Pons (tissue), 1 donor: ENCODE data around the gene DRC3.
A peak's percentile ranks its signal among the peaks of the same experiment; 100 is the strongest.
"Not testable (repeated sequence)": the region's sequence is repeated elsewhere in the genome, so short reads cannot be mapped to it uniquely, and the experiment has no call there.

Experiments used
- DNase-seq: peaks from one replicate; pipeline ENCODE4 v3.0.0-alpha.2; 2016; ENCODE audit warnings: low spot score

The DRC3 gene

DNA sequence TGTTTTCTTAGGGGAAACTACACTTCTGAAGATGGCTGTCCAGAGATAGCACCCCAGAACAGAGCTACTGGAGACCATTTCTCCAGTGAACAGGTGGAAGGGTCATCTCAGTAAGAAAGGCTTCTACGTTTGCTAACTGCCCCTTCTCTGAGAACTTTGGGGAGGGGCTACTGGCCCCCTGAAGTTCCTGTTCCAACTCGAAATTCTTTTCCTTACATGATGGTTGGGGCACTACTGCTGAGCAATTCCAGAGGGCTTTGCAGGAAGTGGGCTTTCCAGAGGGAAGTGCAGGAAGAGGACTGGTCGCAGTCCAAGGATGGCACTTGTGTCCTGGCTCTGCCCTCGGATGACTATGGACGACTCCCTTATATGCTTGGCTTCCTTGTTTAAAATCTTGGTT, 31.6 kb upstream of the DRC3 start:
- no peak for DNase-seq

DNA sequence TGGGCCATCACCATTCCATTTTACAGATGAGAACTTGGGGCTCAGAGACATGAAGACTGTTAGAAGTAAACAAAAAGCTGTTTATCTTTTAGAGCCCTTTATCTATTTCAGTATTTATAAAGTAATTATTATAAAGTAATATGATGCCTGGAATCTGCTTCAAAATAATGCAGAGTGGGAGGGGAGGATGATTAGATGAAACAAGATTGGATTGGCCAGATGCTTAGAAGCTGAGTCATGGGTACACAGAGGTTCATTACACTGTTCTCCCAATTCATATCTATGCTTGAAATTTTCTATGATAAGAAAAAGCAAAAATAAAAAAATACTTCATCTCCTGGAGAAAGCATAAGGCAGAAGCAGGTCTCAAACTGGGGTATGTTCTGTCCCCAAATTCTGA, 29.8 kb upstream of the DRC3 start:
- no peak for DNase-seq

DNA sequence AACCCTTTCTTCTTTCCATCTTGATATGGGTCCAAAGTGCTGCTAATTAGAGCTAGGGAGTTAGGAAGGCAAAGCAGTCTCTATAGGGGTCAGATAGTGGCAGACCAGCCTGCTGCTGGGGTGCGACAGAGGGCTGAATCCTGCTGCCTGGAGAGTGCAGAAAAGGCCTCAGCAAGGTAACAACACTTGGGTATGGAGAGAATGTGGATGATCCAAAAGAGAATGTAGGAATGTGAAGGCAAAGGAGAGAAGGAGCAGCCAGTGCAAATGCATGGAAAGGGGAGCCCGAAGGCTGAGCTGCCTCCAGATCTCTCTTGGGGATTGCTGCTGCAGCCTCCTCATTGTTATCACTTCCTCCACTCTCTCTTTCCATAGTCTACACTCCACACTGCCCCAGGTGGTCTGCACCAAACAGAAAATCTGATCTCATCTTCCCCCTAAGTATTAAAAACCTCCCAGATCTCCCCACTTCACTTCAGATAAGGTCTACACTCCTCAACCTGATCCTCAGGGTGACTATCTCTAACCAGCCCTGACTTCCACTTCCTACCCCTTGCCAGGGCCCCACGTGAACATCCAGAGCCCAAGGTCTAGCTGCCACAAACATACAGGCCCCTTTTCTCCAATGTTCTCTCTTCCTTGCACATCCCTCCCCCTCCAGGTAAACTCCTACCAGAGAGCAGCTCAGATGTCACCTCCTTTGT, 29.2 kb upstream of the DRC3 start:
- no peak for DNase-seq

DNA sequence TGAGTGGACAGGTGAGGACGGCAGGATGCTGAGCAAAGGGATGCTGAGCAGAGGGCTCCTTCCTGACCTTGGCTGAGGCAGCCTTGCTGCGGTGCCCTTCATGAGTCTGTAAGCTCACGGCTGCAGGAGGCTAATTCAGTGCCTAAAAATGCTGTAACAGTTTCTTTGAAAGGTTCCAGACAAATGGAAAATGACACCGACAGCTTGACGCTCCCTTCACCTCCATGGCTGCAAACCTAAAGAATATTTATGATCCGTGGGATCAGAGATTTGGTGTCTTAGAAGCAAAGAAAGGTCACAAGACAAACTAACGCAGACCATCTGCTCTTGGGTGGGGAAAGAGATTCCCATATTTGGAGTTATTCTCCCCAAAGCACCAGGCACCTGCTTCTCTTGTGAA, 28.4 kb upstream of the DRC3 start:
- DNase-seq, result no peak

DNA sequence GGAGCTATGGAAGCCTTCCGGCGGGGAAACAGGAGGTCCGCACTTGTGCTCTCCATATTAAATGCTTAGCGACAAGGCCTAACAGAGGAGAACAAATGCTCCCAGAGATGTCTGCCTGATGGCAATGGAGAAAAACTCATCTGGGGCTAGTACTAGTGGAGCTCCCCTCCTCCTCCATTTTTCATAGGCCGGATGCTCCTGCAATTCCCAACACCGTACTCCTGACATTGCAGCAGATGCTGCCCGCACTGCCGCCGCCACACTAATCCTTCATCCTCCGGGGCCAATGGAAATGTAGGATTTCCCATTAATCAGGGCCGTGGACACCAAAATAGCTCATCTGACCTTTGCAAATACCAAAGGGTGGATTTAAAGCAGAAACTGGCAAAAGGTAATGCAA, 27.9 kb upstream of the DRC3 start:
- no peak for DNase-seq

DNA sequence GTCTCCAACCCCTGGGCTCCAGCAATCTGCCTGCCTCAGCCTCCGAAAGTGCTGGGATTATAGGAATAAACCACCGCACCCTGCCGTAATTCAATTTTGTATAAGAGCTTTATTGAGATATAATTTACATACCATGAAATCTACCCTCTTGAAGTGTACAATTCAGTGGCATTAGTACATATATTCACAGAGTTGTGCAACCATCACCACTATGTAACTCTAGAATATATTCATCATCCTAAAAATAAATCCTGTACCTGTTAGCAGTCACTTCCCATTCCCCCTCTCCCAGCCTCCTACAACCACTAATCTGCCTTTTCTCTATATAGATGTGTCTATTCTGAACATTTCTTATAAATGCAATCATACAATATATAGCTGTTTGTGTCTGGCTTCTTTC, 26.6 kb upstream of the DRC3 start:
- DNase-seq, result no peak

DNA sequence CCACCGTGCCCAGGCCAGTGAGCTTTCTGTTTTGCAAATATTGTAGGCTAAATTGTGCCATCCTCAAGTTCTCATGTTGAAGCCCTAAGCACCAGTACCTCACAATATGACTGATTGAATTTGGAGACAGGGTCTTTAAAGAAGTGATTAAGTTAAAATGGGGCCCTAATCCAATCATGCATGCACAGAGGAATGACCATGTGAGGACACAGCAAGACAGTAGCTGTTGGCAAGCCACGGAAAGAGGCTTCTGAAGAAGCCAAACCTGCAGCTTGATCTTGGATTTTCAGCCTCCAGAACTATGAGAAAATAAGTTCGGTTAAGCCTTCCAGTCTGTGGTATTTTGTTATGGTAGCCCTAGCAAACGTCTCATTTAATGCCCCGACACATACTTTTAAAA, 25.4 kb upstream of the DRC3 start:
- no peak for DNase-seq

DNA sequence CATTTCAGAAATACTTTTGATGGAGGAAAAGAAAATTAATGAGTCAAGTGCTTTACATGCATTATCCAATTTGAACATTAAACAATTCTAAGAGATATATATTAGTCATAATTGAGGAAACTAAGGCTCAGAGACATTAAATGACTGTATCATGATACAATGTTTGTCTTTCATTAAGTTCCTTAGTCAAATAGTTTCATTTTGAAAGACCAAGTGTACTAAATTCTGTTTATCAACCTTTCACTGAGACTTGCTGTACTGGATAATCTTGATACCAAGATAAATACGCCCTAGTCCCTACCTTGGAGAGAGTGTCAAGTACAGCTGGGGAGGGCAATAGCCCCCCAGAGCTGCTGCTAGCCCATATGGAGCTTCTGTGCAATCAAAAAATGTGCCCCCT, 24.7 kb upstream of the DRC3 start:
- no peak for DNase-seq

DNA sequence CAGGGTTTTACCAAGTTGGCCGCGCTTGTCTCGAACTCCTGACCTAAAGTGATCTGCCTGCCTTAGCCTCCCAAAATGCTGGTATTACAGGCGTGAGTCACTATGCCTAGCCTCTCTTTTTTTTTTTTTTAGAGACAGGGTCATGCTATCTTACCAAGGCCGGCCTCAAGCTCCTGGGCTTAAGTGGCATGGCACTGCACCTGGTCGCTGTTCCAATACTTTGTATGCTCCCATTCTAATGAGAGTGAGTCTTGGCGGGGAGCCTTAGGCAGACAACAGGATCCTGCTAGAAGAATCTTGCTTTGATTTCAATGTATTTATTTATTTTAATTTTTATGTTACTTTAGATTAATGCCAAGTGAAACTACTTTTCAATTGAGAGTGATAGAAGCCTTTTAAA, 22.3 kb upstream of the DRC3 start:
- no peak for DNase-seq

DNA sequence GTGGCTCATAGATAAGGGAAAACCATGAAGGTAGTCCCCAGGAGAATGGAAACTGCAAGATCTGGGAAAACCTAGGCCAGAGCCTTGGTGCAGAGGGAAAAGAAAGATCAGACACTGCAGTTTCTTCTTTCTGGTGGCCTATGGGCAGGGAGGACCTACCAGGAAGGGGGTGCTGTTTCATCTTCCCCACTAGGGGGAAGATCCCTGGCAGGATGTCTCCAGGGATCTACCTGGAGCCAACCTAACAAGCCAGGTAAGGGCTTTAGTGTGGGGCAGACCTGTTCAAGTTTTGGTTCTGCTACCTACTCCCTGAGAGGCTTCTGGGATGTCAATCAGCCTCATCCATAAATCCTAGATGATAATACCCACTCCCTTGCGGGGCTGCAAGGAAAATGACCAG, 21.9 kb upstream of the DRC3 start:
- no peak for DNase-seq

DNA sequence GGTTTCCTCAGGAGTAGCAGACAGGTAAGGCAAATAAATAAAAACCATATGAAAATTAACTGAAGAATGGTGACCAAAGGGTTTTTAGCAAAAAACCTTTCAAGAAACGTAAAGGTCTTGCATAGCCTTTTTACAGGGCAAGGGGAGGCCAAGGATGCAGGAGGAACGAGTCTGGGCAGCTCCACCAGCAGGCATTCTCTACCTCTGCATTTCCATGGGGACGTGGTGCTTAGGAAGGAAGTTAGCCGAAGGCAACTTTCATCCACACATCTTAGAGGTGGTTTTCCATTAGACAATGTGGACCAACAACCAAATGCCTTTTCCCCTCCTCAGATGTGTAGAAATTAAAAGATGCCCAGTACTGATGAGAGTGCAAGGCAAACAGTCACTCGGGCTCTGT, 21.1 kb upstream of the DRC3 start:
- no peak for DNase-seq

DNA sequence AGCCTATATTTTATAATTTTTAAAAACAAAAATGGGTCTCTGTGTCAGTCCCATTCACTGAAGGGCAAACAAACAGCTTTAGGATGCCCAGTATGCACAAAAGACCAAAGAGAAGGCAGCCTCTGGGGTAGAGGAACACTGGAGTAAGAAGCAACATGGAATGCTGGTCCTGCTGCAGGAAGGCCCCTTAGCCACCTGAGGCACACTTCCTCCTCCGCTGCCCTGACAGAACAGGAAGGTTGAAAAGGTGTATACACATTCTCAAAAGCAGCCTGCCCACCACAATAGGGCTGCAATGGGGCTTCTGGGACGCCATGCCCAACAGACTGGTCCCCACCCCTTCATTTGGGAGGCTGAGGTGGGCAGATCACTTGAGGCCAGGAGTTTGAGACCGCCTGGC, 20.0 kb upstream of the DRC3 start:
- DNase-seq, result no peak

DNA sequence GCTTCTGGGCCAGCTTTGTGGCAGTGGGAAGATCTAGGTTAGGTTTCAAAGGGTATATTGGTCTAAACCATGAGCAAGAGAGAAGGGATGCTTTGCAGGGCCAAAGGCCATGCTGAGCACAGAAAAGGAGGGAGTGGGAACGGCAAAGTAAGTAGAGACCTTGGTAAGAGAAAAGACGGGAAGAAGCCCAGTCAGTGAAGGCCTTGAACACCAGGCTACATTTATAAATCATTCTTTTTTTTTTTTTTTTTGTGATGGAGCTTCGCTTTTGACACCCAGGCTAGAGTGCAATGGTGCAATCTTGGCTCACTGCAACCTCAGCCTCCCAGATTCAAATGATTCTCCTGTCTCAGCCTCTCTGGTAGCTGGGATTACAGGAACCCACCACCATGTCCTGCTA, 18.6 kb upstream of the DRC3 start:
- no peak for DNase-seq

DNA sequence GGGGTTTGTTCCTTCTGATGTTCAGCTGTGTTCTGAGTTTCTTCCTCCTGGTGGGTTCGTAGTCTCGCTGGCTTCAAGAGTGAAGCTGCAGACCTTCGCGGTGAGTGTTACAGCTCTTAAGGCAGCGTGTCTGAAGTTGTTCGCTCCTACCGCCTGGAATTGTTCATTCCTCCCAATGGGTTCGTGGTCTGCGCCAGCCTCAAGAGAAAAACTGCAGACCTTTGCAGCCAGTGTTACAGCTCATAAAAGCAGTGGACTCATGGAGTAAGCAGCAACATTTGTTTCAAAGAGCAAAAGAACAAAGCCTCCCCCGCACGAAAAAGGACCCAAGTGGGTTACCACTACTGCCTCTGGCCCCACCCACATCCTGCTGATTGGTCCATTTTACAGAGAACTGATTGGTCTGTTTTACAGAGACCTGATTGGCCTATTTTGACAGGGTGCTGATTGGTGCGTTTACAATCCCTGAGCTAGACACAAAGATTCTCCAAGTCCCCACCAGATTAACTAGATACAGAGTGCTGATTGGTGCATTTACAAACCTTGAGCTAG, 16.8 kb upstream of the DRC3 start:
- DNase-seq, result not testable (repeated sequence)

DNA sequence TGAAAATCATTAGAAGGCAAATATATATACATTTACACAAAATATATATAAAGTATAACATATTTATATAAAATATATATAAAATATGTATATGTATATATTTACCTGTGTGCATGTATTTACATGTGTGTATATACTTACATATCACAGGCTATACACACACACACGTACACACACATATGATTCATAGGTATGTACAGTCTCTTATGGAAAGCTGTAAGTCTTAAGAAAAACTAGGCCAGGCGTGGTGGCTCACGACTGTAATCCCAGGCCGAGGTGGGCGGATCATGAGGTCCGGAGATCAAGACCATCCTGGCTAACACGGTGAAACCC, 15.1 kb upstream of the DRC3 start:
- no peak for DNase-seq

DNA sequence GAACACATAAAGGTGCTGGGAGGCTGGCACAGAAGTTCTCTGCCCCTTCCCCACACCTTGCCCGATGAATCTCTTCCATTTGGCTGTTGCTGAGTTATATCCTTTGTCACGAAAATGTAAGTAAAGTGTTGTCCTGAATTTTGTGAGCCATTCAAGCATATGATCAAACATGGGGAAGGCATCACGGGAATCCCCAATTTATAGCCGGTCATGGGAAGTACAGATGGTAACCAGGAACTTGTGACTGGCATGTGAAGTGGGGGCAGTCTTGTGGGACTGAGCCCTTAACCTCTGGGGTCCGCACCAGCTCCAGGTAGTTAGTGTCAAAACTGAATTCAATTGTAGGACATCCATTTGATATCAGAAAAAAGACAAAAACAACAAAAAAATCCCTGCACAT, 13.7 kb upstream of the DRC3 start:
- no peak for DNase-seq

DNA sequence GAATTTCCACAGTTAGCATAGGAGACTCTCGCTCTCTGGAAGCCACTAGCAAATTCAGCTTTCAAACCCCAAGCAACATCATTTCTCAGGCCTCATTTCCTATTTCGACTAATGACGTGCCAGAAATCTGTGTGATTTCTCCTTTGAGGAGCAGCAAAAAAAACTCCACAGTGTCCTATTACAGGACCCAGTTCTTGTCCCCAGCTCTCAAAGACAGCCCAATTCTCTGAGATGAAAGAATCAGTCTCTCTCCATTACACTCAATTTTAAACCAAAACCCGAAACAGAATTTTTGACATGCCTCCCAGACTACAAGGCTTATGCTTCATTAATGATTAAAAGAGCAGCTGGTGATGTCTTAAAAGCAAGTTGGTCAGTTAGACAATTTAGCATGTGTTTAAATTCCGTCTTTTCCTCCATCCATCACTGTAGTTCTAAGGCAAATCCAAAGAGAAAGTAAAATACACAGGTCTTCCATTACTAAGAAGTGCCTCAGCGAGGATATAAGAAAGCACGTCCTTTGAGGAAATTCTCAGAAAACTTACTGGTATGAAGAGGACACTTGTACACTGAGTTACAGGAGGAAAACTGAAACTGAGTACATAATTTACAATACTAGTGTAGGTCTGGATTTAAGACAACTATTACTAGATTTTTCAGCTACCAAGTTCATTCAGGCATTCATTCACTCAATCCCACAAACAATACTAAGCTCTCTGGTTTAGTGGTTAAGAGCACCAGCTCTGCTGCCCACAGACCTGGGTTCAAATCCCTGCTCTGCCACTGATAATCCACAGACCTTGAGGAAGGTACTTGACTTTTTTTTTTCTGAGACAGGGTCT, 12.9 kb upstream of the DRC3 start:
- DNase-seq, result peak; percentile 61

DNA sequence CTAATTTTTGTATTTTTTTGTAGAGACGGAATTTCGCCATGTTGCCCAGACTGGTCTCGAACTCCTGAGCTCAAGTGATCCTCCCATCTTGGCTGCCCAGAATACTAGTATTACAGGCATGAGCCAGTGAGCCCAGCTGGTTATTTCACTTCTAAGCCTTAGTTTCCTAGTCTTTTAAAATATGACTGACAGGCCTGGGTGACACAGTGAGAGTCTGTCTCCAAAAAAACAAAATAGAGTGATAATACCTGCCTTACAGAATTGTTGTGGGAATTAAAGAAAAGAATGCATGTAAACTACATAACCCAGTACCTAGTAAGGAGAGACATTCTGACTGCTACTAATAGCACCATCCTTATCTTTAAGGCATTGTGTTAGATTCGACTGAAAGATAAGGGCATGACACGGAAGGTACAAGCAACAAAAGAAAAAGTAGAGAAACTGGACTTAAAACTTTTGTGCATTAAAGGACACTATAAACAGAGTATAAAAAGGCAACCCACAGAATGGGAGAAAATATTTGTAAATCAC, 12.1 kb upstream of the DRC3 start:
- DNase-seq, result no peak

DNA sequence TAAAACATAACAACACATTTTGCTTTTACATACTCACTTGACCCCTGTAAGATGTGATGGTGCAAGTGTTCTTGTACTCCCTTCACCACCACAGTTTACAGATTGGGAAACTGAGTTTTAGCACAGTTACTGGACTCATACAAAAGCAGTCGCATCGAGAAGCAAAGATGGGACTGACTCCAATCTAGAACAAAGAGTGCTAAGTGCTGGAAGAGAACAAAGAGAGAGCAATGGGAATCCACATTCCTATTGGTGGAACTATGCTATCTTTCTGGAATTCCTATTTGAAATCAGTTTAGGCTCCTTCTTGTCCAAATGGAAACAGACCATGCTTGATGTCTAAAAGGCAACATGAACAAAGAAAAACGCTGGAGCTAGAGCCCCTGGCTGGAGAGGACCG, 9.6 kb upstream of the DRC3 start:
- peak; percentile 91 for DNase-seq

DNA sequence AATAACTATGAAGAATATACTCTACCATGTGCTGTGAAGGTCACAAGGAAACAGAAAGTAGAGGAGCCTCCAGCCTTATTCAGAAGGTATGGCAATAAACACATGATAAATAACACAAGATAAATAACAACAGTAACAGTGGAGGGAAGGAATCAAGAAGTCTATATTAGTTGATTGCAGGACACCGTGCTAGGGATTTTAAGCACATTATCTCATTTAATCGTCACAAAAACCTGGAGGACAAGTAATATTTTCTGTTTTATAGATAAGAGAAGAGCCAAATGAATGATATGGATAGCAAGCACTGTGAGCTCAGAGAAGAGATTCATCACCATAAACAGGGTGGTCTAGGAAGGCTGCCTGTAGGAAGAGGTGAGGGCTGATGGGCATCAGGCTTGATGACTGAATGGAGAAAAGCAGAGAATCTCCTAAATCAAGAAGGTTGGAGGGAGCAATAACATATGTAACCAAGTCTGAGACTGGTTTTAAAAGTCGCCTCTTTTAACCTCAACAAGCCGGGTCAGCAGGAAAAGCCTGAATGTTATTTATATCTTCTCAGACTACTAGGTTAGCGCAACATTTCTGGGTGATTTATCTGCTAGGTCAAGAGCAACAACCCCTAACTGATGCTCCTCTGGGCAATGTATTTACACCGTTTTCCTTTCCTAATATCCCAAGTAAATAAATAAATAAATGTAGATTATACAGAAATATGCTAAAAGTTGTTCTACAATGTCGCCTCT, 8.8 kb upstream of the DRC3 start:
- no peak for DNase-seq

DNA sequence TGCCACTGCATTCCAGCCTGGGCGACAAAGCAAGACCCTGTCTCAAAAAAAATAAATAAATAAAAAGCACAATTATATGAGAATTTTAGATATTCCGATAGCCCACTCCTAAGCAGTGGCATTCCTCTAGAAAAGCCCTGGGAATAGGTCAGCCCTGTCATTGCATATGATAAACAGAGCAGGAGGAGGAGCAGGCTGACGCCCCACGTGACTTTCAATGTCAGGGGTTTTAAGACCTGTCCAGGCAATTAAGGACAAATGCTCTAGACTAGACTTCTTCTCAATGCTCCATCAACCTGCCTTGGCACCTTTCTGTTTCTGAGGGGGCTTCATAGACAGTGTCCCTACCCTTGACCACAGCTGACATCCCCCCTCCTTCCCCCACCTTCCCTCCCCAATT, 8.0 kb upstream of the DRC3 start:
- no peak for DNase-seq

DNA sequence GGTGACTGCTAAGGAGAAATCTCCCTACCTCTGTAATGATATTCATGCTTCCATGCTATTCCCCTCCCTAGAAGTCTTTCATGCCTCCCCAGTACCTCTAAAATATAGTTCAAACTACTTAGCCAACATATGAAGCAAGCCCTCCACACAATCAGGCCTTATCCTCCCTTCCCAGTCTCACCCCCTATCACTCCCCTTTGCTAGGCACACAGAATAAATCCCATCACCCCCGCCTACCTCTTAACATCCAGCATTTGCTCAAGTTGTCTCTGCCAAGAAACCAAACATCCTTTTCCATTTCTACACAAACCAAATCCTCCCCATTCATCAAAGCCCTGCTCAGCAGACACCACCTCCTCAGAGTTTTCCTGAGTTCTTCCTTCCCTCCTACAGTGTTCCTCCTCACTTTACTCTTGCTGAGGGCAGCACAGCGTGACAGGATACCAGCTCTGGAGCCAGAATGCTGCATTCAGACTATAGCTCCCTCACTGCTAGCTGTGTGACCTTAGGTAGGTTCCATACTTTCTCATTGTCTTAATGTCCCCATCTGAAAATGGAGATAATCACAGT, 7.4 kb upstream of the DRC3 start:
- DNase-seq, result no peak
